NCI-H345 treated with DMSO at 0.1 percent for 48 hours (cell line): ENCODE data around the gene ITGAD.

Experiments
- DNase-seq: peaks from one replicate; lab custom pipeline; 2025; ENCODE audit not compliant: unreplicated experiment; lab: John Stamatoyannopoulos, UW

Gene ITGAD

GRCh38 chr16:31474773-31475738 is 81.9 kb downstream of the ITGAD start:
- no peak for DNase-seq

GRCh38 chr16:31475946-31476302 is 82.8 kb downstream of the ITGAD start:
- no peak for DNase-seq
